WTC11 (cell line): ENCODE measurements around the gene RPL10A. TPM values are rescaled to one million over a fixed set of nuclear protein-coding genes. Genes with fewer than 3 reads are reported as not detected.

Experiments used
- ATAC-seq: fragments of 200-7000 bp; cut with Tn5 transposase; 2 replicates; pipeline ENCODE4 v1.10.0; 2021; ENCODE audit warnings: mild to moderate bottlenecking, moderate library complexity
- CTCF ChIA-PET: fragments of 300-600 bp; sonication (Branson Sonifier 250); formaldehyde crosslinking; loops from one replicate; lab custom pipeline; 2021; ENCODE audit warnings: antibody characterized with exemption; lab: Charles Lee
- POLR2A ChIA-PET: fragments of 350-600 bp; sonication (Branson Sonifier 250); formaldehyde crosslinking; loops from one replicate; lab custom pipeline; 2021; ENCODE audit warnings: antibody characterized with exemption; lab: Charles Lee
- DNase-seq: peaks from one replicate; pipeline ENCODE4 v3.0.0; 2021; ENCODE audit warnings: low spot score
- H3K27ac Mint-ChIP-seq: 2 replicates; pipeline ENCODE4 v1.8.0; 2021; ENCODE audit warnings: mixed read lengths
- H3K27me3 Mint-ChIP-seq: 2 replicates; pipeline ENCODE4 v1.8.0; 2021; ENCODE audit warnings: low read depth, mild to moderate bottlenecking, moderate library complexity, mixed read lengths
- H3K36me3 Mint-ChIP-seq: 2 replicates; pipeline ENCODE4 v1.8.0; 2021; ENCODE audit warnings: mixed read lengths
- H3K4me1 Mint-ChIP-seq: 2 replicates; pipeline ENCODE4 v1.8.0; 2022; ENCODE audit warnings: mixed read lengths
- H3K4me3 Mint-ChIP-seq: 2 replicates; pipeline ENCODE4 v1.8.0; 2021; ENCODE audit warnings: mild to moderate bottlenecking, moderate library complexity, mixed read lengths
- H3K9me3 Mint-ChIP-seq: 2 replicates; pipeline ENCODE4 v1.8.0; 2021; ENCODE audit warnings: mixed read lengths
- CDX4 ChIP-seq: fragments of 250-450 bp; sonication (Bioruptor Pico); IDR thresholded peaks from 2 replicates; pipeline ENCODE4 v1.9.0; 2021; ENCODE audit warnings: moderate library complexity, mild to moderate bottlenecking, inconsistent platforms, borderline replicate concordance
- ETV6 ChIP-seq: sonication (generic); formaldehyde crosslinking; IDR thresholded peaks from 2 replicates; pipeline ENCODE4 v1.8.1; 2022; ENCODE audit warnings: mild to moderate bottlenecking, missing genetic modification reagents
- GTF2I ChIP-seq: fragments of 250-450 bp; sonication (Bioruptor Pico); conservative IDR thresholded peaks from 2 replicates; pipeline ENCODE4 v1.4.0; 2021; ENCODE audit warnings: mild to moderate bottlenecking
- IRF2 ChIP-seq: sonication (generic); formaldehyde crosslinking; IDR thresholded peaks from 2 replicates; pipeline ENCODE4 v1.8.0; 2022; ENCODE audit warnings: low read depth, missing genetic modification reagents, borderline replicate concordance
- JAZF1 ChIP-seq: fragments of 250-450 bp; sonication (Bioruptor Pico); IDR thresholded peaks from 2 replicates; pipeline ENCODE4 v1.9.0; 2021; ENCODE audit warnings: moderate library complexity, mild to moderate bottlenecking, inconsistent platforms
- NFATC4 ChIP-seq: fragments of 250-450 bp; sonication (Bioruptor Pico); IDR thresholded peaks from 2 replicates; pipeline ENCODE4 v1.9.0; 2021; ENCODE audit warnings: mild to moderate bottlenecking
- SMAD3 ChIP-seq: sonication (generic); formaldehyde crosslinking; IDR thresholded peaks from 2 replicates; pipeline ENCODE4 v1.8.0; 2022; ENCODE audit warnings: missing genetic modification reagents, mild to moderate bottlenecking, borderline replicate concordance
- SMAD4 ChIP-seq: sonication (generic); formaldehyde crosslinking; IDR thresholded peaks from 2 replicates; pipeline ENCODE4 v1.8.0; 2022; ENCODE audit warnings: mild to moderate bottlenecking, missing genetic modification reagents
- SP1 ChIP-seq: sonication (generic); formaldehyde crosslinking; conservative IDR thresholded peaks from 2 replicates; pipeline ENCODE4 v1.8.1; 2022; ENCODE audit warnings: missing genetic modification reagents
- TCF7 ChIP-seq: sonication (generic); formaldehyde crosslinking; IDR thresholded peaks from 2 replicates; pipeline ENCODE4 v1.8.0; 2022; ENCODE audit warnings: mild to moderate bottlenecking, low read depth, missing genetic modification reagents, moderate library complexity
- TEAD4 ChIP-seq: sonication (generic); formaldehyde crosslinking; IDR thresholded peaks from 2 replicates; pipeline ENCODE4 v1.8.0; 2022; ENCODE audit warnings: mild to moderate bottlenecking, missing genetic modification reagents
- ZBTB21 ChIP-seq: sonication (generic); formaldehyde crosslinking; IDR thresholded peaks from 2 replicates; pipeline ENCODE4 v1.8.1; 2023; ENCODE audit warnings: mild to moderate bottlenecking, missing genetic modification reagents, borderline replicate concordance
- ZNF219 ChIP-seq: sonication (generic); formaldehyde crosslinking; IDR thresholded peaks from 2 replicates; pipeline ENCODE4 v1.8.0; 2023; ENCODE audit warnings: missing genetic modification reagents, mild to moderate bottlenecking, borderline replicate concordance
- ZNF232 ChIP-seq: sonication (generic); formaldehyde crosslinking; IDR thresholded peaks from 2 replicates; pipeline ENCODE4 v1.8.0; 2022; ENCODE audit warnings: mild to moderate bottlenecking, missing genetic modification reagents
- ZNF281 ChIP-seq: sonication (generic); formaldehyde crosslinking; IDR thresholded peaks from 2 replicates; pipeline ENCODE4 v1.8.0; 2023; ENCODE audit warnings: mild to moderate bottlenecking, missing genetic modification reagents
- ZNF416 ChIP-seq: fragments of 250-450 bp; sonication (Bioruptor Pico); IDR thresholded peaks from 2 replicates; pipeline ENCODE4 v1.9.0; 2021; ENCODE audit warnings: mild to moderate bottlenecking, inconsistent platforms
- total RNA-seq: library from RNA; stranded (reverse); gene quantifications from 3 replicates; pipeline ENCODE4 v1.2.3, GENCODE V29; 2021
- TF ChIP-seq, protein P1 (sequence below): sonication (generic); formaldehyde crosslinking; conservative IDR thresholded peaks from 2 replicates; pipeline ENCODE4 v1.8.1; 2022; ENCODE audit warnings: mild to moderate bottlenecking, missing genetic modification reagents
- TF ChIP-seq, protein P2 (sequence below): sonication (generic); formaldehyde crosslinking; IDR thresholded peaks from 2 replicates; pipeline ENCODE4 v1.8.1; 2023; ENCODE audit warnings: mild to moderate bottlenecking, missing genetic modification reagents
- TF ChIP-seq, protein P3 (sequence below): fragments of 250-450 bp; sonication (Bioruptor Pico); IDR thresholded peaks from 2 replicates; pipeline ENCODE4 v1.8.0; 2021; ENCODE audit warnings: mild to moderate bottlenecking
- TF ChIP-seq, protein P4 (sequence below): sonication (generic); formaldehyde crosslinking; IDR thresholded peaks from 2 replicates; pipeline ENCODE4 v1.8.0; 2022; ENCODE audit warnings: mild to moderate bottlenecking, missing genetic modification reagents

The RPL10A gene
- total RNA-seq, 1 experiment from 2014 or later: 1,829 TPM

DNA sequence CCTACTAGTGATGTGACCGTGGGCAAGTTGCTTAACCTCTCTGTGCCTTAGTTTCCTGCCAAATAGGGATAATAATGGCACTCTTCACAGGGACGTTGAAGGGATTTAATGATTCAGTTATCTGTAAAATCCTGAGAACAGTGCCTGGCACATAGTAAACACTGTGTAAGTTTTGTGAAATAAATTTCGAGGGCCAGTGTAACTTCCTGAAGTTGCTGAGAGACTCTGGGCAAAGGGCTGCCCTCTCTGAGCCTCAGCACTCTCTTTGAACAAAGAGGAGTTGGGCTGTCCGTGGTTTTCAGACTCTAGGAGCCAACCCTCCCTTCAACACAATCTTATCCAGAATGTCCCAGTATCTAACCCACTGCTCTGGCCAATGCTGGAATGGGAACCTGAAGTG is 31.2 kb downstream of the RPL10A start (continued):
- no peak for TF ChIP-seq JAZF1 (CRISPR knock-in tag)
- TF ChIP-seq SP1 (CRISPR knock-in tag): no peak
- no peak for TF ChIP-seq IRF2 (CRISPR knock-in tag)
- TF ChIP-seq, protein P1, sequence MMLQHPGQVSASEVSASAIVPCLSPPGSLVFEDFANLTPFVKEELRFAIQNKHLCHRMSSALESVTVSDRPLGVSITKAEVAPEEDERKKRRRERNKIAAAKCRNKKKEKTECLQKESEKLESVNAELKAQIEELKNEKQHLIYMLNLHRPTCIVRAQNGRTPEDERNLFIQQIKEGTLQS (CRISPR knock-in tag): no peak
- no peak for TF ChIP-seq CDX4 (CRISPR knock-in tag)
- no peak for TF ChIP-seq ZNF232 (CRISPR knock-in tag)
- no peak for TF ChIP-seq TEAD4 (CRISPR knock-in tag)

DNA sequence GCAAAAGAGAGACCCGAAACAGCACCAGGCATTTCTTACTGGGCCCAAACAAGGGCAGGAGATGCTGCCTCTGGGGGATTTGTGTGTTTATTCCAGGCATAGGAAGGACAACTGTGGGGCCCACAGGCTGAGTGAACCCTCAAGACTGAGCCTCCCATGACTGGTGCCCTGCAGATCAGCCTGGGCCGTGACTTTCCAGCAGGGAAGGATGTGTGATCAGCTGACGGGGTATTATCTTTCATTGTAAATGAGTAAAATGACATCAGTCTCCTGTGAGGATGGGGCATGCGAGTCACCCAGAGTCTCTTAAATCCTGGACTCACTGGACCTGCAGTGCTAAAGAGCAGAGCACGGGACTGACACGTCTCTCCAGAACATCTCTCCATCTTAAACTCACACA is 32.6 kb downstream of the RPL10A start:
- H3K4me3 Mint-ChIP-seq: no peak overlapping the region
- POLR2A ChIA-PET: interaction anchor here (0.6 kb wide), 1 partner anchor 29 kb away, joined by 4 read pairs; no protein-coding TSS in a partner anchor
- ATAC-seq (no peak), DNase-seq (no peak)
- no peaks in the 10 kb centered on the region for H3K9me3 Mint-ChIP-seq
- TF ChIP-seq, protein P2, sequence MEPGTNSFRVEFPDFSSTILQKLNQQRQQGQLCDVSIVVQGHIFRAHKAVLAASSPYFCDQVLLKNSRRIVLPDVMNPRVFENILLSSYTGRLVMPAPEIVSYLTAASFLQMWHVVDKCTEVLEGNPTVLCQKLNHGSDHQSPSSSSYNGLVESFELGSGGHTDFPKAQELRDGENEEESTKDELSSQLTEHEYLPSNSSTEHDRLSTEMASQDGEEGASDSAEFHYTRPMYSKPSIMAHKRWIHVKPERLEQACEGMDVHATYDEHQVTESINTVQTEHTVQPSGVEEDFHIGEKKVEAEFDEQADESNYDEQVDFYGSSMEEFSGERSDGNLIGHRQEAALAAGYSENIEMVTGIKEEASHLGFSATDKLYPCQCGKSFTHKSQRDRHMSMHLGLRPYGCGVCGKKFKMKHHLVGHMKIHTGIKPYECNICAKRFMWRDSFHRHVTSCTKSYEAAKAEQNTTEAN (CRISPR knock-in tag): no peak
- TF ChIP-seq ZNF281 (CRISPR knock-in tag): no peak
- H3K27me3 Mint-ChIP-seq: peaks cover 17% of the 10 kb centered on the region
- H3K36me3 Mint-ChIP-seq: no peaks in the 10 kb centered on the region
- CTCF ChIA-PET: interaction anchor here (0.8 kb wide), 1 partner anchor 22 kb away, joined by 4 read pairs; no protein-coding TSS in a partner anchor
- peaks cover 34% of the 10 kb centered on the region for H3K4me1 Mint-ChIP-seq
- H3K27ac Mint-ChIP-seq: no peak overlapping the region; the same call in 1 of the 2 replicates

DNA sequence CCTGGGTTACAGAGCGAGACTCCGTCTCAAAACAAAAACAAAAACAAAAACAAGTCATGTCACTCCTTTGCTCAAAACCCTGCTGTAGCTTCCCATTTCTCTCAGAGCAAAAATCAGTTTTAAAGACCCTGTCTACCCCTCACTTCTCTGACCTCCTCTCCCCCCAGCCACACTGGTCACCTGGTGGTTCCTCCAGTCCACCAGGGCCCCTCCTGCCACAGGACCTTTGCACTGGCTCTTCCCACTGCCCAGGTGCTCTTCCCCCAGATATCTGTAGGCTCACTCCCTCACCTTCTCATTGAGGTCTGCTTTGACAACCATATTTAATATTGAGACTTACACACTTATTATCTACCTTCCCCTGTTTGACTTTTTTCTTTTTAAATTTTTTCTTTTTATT is 33.6 kb downstream of the RPL10A start:
- no peak for ATAC-seq
- Mint-ChIP-seq H3K27me3 (peaks cover 24% of the 10 kb centered on the region), H3K4me3 (no peak overlapping the region), H3K4me1 (peaks cover 41% of the 10 kb centered on the region), H3K9me3 (no peaks in the 10 kb centered on the region), H3K27ac (no peak overlapping the region), H3K36me3 (no peaks in the 10 kb centered on the region)
- ChIA-PET CTCF (interaction anchor here (5.3 kb wide), 1 partner anchor 21 kb away, joined by 40 read pairs; no protein-coding TSS in a partner anchor), POLR2A (no interaction called here)
- DNase-seq: no peak
- TF ChIP-seq, protein P3, sequence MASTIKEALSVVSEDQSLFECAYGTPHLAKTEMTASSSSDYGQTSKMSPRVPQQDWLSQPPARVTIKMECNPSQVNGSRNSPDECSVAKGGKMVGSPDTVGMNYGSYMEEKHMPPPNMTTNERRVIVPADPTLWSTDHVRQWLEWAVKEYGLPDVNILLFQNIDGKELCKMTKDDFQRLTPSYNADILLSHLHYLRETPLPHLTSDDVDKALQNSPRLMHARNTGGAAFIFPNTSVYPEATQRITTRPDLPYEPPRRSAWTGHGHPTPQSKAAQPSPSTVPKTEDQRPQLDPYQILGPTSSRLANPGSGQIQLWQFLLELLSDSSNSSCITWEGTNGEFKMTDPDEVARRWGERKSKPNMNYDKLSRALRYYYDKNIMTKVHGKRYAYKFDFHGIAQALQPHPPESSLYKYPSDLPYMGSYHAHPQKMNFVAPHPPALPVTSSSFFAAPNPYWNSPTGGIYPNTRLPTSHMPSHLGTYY (CRISPR knock-in tag): no peak
- TF ChIP-seq ZNF416: no peak
- no peak for TF ChIP-seq GTF2I
- no peak for TF ChIP-seq SMAD3 (CRISPR knock-in tag)
- TF ChIP-seq ETV6: no peak
- no peak for TF ChIP-seq NFATC4 (CRISPR knock-in tag)
- TF ChIP-seq, protein P4, sequence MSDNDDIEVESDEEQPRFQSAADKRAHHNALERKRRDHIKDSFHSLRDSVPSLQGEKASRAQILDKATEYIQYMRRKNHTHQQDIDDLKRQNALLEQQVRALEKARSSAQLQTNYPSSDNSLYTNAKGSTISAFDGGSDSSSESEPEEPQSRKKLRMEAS (CRISPR knock-in tag): no peak
- TF ChIP-seq ZBTB21: no peak
- no peak for TF ChIP-seq ZNF219 (CRISPR knock-in tag)
- no peak for TF ChIP-seq SMAD4 (CRISPR knock-in tag)
- no peak for TF ChIP-seq TCF7 (CRISPR knock-in tag)
